ENCODE data around the gene SERTAD4.

Gene SERTAD4

DNA sequence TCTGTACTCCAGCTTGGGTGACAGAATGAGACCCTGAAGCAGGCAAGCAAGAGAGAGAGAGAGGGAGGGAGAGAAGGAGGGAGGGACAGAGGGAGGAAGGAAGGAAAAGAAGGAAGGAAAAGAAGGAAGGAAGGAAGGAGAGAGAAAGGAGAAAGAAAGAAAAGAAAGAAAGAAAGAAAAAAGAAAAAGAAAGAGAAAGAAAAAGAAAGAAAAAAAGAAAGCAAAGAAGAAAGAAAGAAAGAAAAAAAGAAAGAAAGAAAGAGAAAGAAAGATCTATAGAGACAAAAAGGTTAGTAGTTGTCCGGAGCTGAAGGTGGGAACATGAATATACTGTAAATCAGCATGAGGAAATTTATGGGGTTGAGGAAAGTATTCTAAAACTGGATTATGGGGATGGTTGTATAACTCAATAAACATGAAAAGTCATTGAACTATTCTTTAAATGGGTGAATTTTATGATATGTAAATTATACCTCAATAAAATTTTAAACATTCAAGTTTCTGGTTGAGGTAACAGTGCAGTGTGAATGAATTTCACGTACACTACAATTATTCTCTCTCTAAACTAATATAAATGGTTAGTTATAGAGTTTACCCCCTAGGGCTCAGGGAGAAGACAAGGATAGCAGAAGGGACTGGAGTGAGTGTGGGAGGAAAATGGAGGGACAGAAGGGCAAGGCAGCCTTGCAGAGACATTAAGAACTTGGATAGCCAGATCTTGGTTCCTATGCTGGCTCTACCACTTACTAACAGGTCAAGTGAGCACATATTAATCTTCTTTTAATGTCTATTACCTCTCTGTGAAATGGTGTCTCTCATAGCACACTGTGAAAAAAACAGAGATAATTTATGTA lies 24.8 kb upstream of the SERTAD4 start:
- TF ChIP-seq CTCF (IDR thresholded peaks at IDR 0.05) = no peak

GRCh38 chr1:210213335-210213734 lies 19.3 kb upstream of the SERTAD4 start:
- TF ChIP-seq CTCF (IDR thresholded peaks at IDR 0.05) = no peak

DNA sequence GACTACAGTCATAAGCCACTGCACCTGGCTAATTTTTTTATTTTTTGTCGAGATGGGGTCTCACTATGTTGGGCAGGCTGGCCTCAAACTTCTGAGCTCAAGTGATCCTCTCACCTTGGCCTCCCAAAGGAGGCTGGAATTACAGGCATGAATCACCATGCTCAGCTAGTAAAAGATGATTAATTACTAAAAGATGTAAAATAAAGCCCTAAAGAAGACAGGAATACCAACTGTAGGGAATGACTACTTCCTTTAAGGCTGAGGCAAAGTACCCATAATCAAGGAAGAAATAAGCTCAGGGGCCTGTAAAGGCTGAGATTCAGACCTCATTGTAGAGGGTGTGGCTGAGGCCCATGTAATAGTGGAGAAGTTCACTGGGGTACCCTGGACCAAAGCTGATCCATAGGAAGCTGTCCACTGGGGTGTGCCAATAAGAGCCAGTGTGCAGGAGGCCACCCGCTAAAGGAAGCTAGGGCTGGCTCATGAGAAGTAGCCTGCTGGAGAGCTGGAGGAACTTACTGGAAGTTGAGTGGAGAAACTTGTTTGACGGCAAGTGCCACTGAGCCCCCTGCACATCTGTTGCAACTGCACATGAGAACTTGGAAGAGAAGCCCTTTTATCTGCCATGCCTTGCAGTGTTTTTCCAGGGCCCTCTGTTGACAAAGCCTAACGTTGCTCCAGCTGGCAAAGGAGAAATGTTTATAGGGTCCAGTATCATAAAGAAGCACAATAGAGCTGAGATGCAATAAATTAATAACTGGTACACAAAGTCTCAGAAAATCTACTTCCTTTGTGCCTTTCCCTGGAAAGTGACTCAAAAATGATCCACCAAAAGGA lies 17.8 kb upstream of the SERTAD4 start:
- no peak for TF ChIP-seq CTCF (IDR thresholded peaks at IDR 0.05)

- no peak for TF ChIP-seq CTCF (IDR thresholded peaks at IDR 0.05)
Observed at GRCh38 chr1:210217482-210217881, 15.1 kb upstream of the SERTAD4 start.

GRCh38 chr1:210218047-210218446 lies 14.5 kb upstream of the SERTAD4 start:
- TF ChIP-seq CTCF (IDR thresholded peaks at IDR 0.05) = no peak

DNA sequence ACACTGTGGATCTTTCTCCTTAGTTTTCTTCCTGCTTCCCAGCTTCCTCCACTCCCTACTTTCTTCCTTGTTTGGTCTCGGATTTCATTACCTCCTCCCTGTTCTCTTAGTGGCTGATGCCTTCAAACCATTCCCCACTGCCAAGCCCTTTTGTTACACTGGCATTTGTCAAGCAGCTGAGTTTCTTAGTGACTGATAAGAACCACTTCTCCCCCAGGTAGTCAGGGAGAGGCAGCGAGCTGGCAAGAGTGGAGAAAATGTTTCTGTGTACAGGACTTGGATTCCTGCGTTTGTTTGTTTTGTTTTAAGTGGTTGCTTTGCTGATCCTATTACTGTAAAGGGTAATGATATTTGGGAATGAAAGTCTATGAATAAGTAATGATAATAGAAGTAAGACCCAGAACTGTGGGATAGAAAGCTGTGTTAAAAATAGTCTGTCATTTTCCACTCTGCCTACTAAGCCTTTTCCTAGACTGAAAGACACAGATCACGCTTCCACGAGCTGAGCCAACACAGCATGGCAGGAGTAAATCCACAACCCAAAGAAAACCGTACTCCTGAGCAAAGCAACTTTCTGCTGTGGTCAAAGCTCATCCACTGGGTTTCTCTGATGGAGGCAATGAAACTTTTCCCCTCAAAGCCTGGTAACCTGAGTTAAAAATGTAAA lies 10.1 kb upstream of the SERTAD4 start:
- TF ChIP-seq CTCF (IDR thresholded peaks at IDR 0.05) = no peak

- TF ChIP-seq CTCF (IDR thresholded peaks at IDR 0.05) = no peak
Observed at GRCh38 chr1:210223226-210223904, 9.2 kb upstream of the SERTAD4 start.
